Nephron progenitor cell (in vitro differentiated cells): Measurements from ENCODE around the gene ZMYND19.

Experiments
- DNase-seq: peaks from one replicate; pipeline ENCODE4 v3.0.0; 2021
- H3K27ac Mint-ChIP-seq: 2 replicates; pipeline ENCODE4 v1.8.0; 2021; ENCODE audit warnings: mild to moderate bottlenecking, moderate library complexity, mixed read lengths
- H3K27me3 Mint-ChIP-seq: 2 replicates; pipeline ENCODE4 v1.8.0; 2021; ENCODE audit warnings: mild to moderate bottlenecking, low read depth, mixed read lengths; ENCODE audit not compliant: poor library complexity
- H3K36me3 Mint-ChIP-seq: 2 replicates; pipeline ENCODE4 v1.8.0; 2021; ENCODE audit warnings: low read depth, mixed read lengths
- H3K4me1 Mint-ChIP-seq: 2 replicates; pipeline ENCODE4 v1.8.0; 2021; ENCODE audit warnings: mixed read lengths
- H3K4me3 Mint-ChIP-seq: 2 replicates; pipeline ENCODE4 v1.8.0; 2021; ENCODE audit warnings: mild to moderate bottlenecking, moderate library complexity, mixed read lengths
- H3K9me3 Mint-ChIP-seq: 2 replicates; pipeline ENCODE4 v1.8.0; 2021; ENCODE audit warnings: mild to moderate bottlenecking, moderate library complexity, mixed read lengths
- TF ChIP-seq, protein P1 (sequence below): fragments of 200-600 bp; sonication (generic); IDR thresholded peaks from 2 replicates; pipeline ENCODE4 v1.5.0; 2021; ENCODE audit warnings: antibody characterized with exemption

ZMYND19 gene

DNA sequence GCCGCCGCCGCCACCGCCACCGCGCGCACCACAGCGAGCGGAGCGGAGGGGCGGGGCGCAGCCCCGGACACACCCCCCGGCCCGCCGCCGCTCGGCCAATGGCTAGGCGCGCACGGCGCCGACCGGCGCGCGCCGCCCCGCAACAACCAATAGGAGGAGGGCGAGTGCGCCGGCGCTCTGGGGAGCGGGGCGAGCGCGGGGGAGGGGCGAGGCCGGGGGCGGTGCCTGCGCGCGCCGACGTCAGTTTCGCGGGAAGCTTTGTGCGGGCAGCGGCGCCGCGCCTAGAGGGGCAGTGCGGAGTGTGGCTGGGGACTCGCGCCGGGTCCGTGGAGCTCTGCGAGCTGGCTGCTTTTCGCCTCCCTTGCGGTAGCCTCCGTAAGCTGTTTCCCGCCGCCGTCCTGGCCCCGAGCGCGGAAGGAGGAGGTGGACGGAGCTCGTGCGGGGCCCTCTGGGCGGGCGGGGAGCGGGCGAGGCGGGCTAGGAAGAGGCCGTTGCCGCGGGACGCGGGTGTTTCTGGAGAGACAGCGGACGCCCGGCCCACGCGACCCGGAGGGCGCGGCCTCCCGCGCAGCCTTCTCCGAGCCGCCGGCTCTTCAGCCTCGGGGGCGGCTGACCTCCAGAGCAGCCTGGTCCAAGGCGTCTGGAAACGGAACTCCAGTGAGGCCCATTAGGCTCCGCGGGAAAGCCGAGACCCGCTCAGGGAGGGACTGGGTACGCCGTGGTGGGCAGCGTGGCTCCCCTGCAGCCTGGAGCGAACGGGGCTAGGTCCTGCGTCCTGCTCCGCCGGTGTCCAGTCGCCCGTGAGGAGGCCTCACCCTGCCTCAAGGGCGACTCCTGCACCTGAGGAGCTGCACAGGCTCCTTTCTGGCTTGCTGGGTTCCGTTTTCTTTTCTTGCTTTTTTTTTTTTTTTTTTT lies at the start of gene ZMYND19:
Gene ZMYND19 (minus strand): TSS at position 44 of the 915 bp plus-strand sequence. CDS start 249 bp downstream, outside the sequence.
- Mint-ChIP-seq H3K27ac (peak within 1 kb of the TSS; percentile 44), H3K36me3 (peaks cover 31% of the 10 kb centered on the region), H3K27me3 (no peaks in the 10 kb centered on the region), H3K4me3 (peak within 1 kb of the TSS; percentile 96), H3K4me1 (peaks cover 37% of the 10 kb centered on the region), H3K9me3 (no peaks in the 10 kb centered on the region)
- TF ChIP-seq, protein P1, sequence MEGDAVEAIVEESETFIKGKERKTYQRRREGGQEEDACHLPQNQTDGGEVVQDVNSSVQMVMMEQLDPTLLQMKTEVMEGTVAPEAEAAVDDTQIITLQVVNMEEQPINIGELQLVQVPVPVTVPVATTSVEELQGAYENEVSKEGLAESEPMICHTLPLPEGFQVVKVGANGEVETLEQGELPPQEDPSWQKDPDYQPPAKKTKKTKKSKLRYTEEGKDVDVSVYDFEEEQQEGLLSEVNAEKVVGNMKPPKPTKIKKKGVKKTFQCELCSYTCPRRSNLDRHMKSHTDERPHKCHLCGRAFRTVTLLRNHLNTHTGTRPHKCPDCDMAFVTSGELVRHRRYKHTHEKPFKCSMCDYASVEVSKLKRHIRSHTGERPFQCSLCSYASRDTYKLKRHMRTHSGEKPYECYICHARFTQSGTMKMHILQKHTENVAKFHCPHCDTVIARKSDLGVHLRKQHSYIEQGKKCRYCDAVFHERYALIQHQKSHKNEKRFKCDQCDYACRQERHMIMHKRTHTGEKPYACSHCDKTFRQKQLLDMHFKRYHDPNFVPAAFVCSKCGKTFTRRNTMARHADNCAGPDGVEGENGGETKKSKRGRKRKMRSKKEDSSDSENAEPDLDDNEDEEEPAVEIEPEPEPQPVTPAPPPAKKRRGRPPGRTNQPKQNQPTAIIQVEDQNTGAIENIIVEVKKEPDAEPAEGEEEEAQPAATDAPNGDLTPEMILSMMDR, result no peak
- DNase-seq, result peak; percentile 93

DNA sequence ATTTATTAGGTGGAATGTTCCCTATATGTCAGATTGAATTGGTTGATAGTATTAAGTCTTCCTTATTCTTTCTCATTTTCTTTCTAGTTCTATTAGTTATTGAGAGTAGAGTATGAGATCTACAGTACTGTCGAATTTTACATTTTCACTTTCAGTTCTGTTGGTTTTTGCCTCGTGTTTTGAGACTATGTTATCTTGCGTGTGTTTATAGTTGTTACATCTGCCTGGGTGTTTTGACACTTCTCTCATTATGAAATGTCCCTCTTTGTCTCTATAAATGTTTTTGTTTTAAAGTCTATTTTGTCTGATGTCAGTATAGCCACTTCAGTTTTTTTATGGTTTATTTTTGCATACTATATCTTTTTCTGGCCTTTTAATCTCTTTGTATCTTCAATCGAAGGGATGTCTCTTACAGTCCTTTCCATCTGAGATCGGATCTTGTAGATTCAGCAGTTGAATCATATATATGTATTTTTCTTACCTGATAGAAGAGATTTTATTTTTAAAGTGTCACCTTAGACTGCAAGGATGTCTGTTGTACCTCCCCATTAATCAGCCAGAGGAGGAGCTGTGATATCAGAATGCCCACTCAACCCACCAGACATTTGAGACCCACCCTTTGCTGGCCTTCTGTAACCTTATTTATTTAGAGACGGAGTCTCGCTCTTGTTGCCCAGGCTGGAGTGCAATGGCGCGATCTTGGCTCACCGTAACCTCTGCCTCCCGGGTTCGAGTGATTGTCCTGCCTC lies 49.2 kb upstream of the ZMYND19 start:
- Mint-ChIP-seq H3K27ac (no peak overlapping the region), H3K4me3 (no peak overlapping the region), H3K4me1 (no peaks in the 10 kb centered on the region), H3K36me3 (peaks cover 74% of the 10 kb centered on the region), H3K27me3 (no peaks in the 10 kb centered on the region), H3K9me3 (peaks cover 16% of the 10 kb centered on the region)
- DNase-seq, result no peak
- TF ChIP-seq, protein P1, result no peak

DNA sequence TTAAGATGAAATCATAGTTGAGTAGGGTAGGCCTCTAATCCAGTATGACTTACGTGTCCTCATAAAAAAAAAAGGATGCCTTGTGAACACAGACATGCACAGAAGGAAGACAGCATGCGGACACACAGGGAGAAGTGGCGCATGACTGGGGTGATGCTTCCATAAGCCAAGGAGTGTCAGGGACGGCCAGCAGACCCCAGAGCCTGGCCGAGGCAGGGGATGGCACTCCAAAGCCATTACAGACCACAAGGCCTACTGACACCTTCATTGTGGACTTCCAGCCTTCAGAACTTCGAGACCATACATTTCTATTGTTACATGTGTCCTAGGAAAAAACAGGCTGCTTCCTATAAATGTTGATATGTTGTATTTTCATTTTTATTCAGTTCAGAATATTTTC lies 48.4 kb upstream of the ZMYND19 start:
- TF ChIP-seq, protein P1, result no peak
- H3K27ac Mint-ChIP-seq, result no peak overlapping the region
- H3K27me3 Mint-ChIP-seq, result no peaks in the 10 kb centered on the region
- H3K9me3 Mint-ChIP-seq, result peaks cover 16% of the 10 kb centered on the region
- peaks cover 77% of the 10 kb centered on the region for H3K36me3 Mint-ChIP-seq
- DNase-seq, result no peak
- H3K4me3 Mint-ChIP-seq, result no peak overlapping the region
- peaks cover under 1% of the 10 kb centered on the region for H3K4me1 Mint-ChIP-seq

DNA sequence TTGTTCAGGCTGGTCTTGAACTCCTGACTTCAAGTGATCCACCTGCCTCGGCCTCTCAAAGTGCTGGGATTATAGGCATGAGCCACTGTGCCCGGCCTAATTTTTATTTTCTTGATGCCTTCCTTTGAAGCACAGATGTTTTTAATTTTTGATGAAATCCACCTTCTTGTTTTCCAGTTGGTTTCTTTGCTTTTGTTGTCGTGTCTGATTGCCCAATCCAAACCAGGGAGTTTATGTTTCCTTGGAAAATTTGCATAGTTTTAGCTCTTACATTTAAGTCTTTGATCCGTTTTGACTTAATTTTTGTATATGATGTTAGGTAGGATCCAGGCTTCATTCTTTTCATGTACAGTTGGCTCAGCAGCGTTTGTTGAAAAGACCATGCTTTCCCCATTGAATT lies 43.7 kb upstream of the ZMYND19 start:
- DNase-seq, result no peak
- Mint-ChIP-seq H3K36me3 (peaks cover 53% of the 10 kb centered on the region), H3K27ac (peak overlapping the region; percentile 27), H3K4me3 (no peak overlapping the region), H3K4me1 (peaks cover 35% of the 10 kb centered on the region), H3K27me3 (no peaks in the 10 kb centered on the region), H3K9me3 (peaks cover 16% of the 10 kb centered on the region)
- TF ChIP-seq, protein P1, result no peak

DNA sequence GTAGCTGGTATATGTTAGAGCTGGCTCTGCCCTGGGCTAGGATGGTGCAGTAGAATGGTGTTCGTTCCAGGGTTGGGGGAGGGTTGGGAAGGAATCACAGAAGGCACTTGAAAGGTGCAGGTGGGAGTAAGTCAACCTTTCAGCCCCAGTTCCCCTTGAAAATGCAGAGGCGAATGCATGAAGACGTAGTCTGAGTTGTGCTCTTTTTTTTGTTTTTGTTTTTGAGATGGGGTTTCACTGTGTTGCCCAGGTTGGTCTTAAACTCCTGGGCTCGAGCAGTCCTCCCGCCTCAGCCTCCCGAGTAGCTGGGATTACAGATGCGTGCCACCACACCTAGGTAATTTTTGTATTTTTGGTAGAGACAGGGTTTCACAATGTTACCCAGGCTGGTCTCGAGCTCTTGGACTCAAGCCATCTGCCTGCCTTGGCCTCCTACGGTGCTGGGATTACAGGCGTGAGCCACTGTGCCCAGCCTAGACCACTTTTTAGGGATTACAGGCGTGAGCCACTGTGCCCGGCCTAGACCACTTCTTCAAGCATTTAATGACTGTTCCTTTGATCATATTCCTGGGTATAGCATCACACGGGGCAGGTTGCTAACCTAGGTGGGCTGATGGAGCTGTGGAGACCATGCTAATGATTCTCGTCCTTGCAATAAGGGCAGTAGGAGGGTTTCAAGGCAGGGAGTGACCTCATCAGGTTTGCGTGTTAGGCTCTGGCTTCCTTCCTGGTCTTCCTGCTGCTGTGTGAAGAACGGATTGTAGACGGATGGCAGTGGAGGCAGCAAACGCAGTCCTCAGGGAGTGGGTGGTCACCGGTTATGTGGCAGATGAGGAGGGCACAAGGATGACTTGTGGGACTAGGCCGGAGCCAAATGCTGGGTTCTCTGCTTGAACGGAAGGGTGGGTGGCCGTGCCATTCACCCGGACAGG lies 42.2 kb upstream of the ZMYND19 start:
- no peak overlapping the region for H3K4me3 Mint-ChIP-seq
- peak overlapping the region; percentile 95 for H3K27ac Mint-ChIP-seq
- no peaks in the 10 kb centered on the region for H3K27me3 Mint-ChIP-seq
- TF ChIP-seq, protein P1, result no peak
- peaks cover 46% of the 10 kb centered on the region for H3K4me1 Mint-ChIP-seq
- peaks cover 8% of the 10 kb centered on the region for H3K9me3 Mint-ChIP-seq
- peaks cover 51% of the 10 kb centered on the region for H3K36me3 Mint-ChIP-seq
- no peak for DNase-seq
